Heart left ventricle (tissue), 13 donors: Measurements from ENCODE around the gene RPS15.

Experiments
- CTCF ChIP-seq, 12 donors: fragments of 200-600 bp; sonication (generic) in 4 of 12; IDR thresholded peaks; one replicate each; pipeline versions ENCODE4 v1.5.0 to v1.8.0; 2018 to 2022; ENCODE audit warnings: antibody characterized with exemption in 12 of 12, mild to moderate bottlenecking in 5 of 12
- POLR2A ChIP-seq, 2 donors: fragments of 450-650 bp; IDR thresholded peaks; one replicate each; pipeline ENCODE4 v1.6.1; 2017; ENCODE audit warnings: antibody characterized with exemption in 2 of 2, mild to moderate bottlenecking in 2 of 2, moderate library complexity in 2 of 2
- donor health status: ischemic (EF 13 %, LVEDD 7.1; RV severe dilation, severe dysfunction).
- donor health status: DM: no; HTN: yes; CAD: no.
- donor health status: DM: no; HTN: no; CAD: no.
- donor health status: ischemic (EF 25% LVEDD 6.9; RV normal size, moderate dysfunction).
- donor health status: ischemic (EF 25% LVEDD 5.7; RV mildly dilated, moderate dysfunction).
- donor health status: ischemic (EF 35%, LVEDD 5.7; RV mildly dilated, moderate dysfunction).
- donor health status: nonischemic (EF 11% LVEDD 7.7; RV severe dilation, severe dysfunction).
- donor health status: DM: yes; HTN: yes; CAD: no.
- donor health status: PGD.
- donor health status: ischemic (EF 29% LVEDD 5.4; RV normal size, mild dysfunction).
- donor health status: nonischemic (EF 23%, LVEDD 6.1; RV moderate dilation, normal function).

GRCh38 chr19:1438933-1439354 lies 748 bp downstream of the RPS15 start:
- TF ChIP-seq CTCF (IDR thresholded peaks at IDR 0.05): no peak
- TF ChIP-seq POLR2A (IDR thresholded peaks at IDR 0.05): no peak
